ENCODE measurements around the gene RREB1.

RREB1 gene

GRCh38 chr6:7098993-7099392, 8.8 kb upstream of the RREB1 start:
- no peak overlapping the region for H3K4me3 ChIP-seq (ENCODE audit: insufficient read depth, low read depth, low read length)
- no peaks in the 10 kb centered on the region for H3K9me3 ChIP-seq (ENCODE audit: control insufficient read depth, low read length)
- WGBS, 2 experiments = 89 to 100% methylated on average over 2 of the region's 2 CpGs
- no peaks in the 10 kb centered on the region for H3K27me3 ChIP-seq (ENCODE audit: control insufficient read depth, insufficient read depth, low read length, poor library complexity, severe bottlenecking)
- H3K4me1 ChIP-seq (ENCODE audit: control insufficient read depth, insufficient read depth, low read length) = peaks cover 5% of the 10 kb centered on the region
- no peaks in the 10 kb centered on the region for H3K36me3 ChIP-seq (ENCODE audit: control insufficient read depth, insufficient read depth, low read length)
- H3K27ac ChIP-seq (ENCODE audit: insufficient read depth, low read depth, low read length, poor library complexity, severe bottlenecking) = no peak overlapping the region

DNA sequence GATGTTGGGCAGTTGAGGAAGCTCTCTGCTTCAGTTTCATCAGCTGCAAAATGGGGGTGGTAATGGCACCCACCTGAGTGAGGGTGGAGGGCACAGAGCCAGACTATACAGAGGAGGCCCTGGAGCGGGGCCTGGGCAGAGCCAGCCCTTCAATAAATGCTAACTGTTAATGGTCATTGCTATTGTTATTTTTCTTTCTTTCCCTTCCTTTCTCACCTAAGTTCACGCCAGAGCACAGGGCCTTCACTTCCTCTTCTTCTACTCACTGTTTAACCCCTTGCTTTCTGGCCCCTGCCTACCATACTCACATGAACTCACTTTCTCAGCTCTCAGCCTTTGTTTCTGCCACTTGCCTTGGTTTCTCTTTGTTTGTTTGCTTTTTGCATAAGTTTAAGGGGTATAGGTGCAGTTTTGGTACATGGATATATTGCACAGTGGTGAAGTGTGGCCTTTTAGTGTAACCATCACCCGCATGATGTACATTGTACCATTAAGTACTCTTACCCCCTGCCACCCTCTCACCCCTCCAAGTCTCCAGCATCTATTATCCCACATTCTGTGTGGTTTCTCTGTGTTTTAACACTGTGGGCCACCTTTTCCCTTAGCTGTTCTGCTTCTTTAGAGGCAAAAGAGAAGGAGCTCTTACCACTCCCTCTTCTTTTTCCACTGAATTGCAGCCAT, 7.5 kb upstream of the RREB1 start:
- 75 to 77% methylated on average over 2 to 3 of the region's 3 CpGs for WGBS, 2 experiments
- no peaks in the 10 kb centered on the region for H3K27me3 ChIP-seq (ENCODE audit: control insufficient read depth, insufficient read depth, low read length, poor library complexity, severe bottlenecking)
- H3K4me1 ChIP-seq (ENCODE audit: control insufficient read depth, insufficient read depth, low read length) = peaks cover 5% of the 10 kb centered on the region
- no peaks in the 10 kb centered on the region for H3K9me3 ChIP-seq (ENCODE audit: control insufficient read depth, low read length)
- no peak overlapping the region for H3K27ac ChIP-seq (ENCODE audit: insufficient read depth, low read depth, low read length, poor library complexity, severe bottlenecking)
- no peak overlapping the region for H3K4me3 ChIP-seq (ENCODE audit: insufficient read depth, low read depth, low read length)
- no peaks in the 10 kb centered on the region for H3K36me3 ChIP-seq (ENCODE audit: control insufficient read depth, insufficient read depth, low read length)

- WGBS, 2 experiments = 83 to 88% methylated on average over 10 of the region's 10 CpGs
- no peaks in the 10 kb centered on the region for H3K27me3 ChIP-seq (ENCODE audit: control insufficient read depth, insufficient read depth, low read length, poor library complexity, severe bottlenecking)
These were observed 7.0 kb upstream of the RREB1 start for GRCh38 chr6:7100753-7101081.

DNA sequence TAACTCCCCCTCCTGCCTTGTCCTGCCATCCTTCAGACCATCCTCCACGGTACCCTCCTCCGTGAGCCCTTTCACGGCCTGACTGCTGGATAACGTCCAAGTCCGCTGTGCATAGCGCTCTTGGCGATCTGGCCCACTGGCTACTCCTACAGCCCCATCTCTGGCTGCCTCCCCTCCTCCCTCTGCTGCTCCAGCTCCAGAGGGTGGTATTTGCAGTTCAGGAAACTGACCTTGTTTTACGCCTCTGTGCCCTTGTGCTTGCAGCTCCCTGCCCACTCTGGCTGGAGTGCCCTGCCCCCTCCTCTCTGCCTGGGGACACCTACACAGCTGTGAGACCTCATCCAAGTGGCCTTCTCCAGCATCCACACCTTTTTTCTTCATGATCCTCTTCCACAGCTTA, 6.5 kb upstream of the RREB1 start:
- whole genome bisulfite sequencing, 2 experiments = 92% methylated on average over 8 of the region's 8 CpGs
- no peak overlapping the region for H3K27ac ChIP-seq (ENCODE audit: insufficient read depth, low read depth, low read length, poor library complexity, severe bottlenecking)
- H3K36me3 ChIP-seq (ENCODE audit: control insufficient read depth, insufficient read depth, low read length) = no peaks in the 10 kb centered on the region
- H3K4me3 ChIP-seq (ENCODE audit: insufficient read depth, low read depth, low read length) = no peak overlapping the region
- H3K27me3 ChIP-seq (ENCODE audit: control insufficient read depth, insufficient read depth, low read length, poor library complexity, severe bottlenecking) = no peaks in the 10 kb centered on the region
- H3K4me1 ChIP-seq (ENCODE audit: control insufficient read depth, insufficient read depth, low read length) = peaks cover 5% of the 10 kb centered on the region
- no peaks in the 10 kb centered on the region for H3K9me3 ChIP-seq (ENCODE audit: control insufficient read depth, low read length)

More at GRCh38 chr6:7100753-7101081, 7.0 kb upstream of the RREB1 start:
- Histone ChIP-seq H3K27ac (ENCODE audit: insufficient read depth, low read depth, low read length, poor library complexity, severe bottlenecking) (no peak overlapping the region), H3K4me1 (ENCODE audit: control insufficient read depth, insufficient read depth, low read length) (peaks cover 5% of the 10 kb centered on the region), H3K36me3 (ENCODE audit: control insufficient read depth, insufficient read depth, low read length) (no peaks in the 10 kb centered on the region), H3K4me3 (ENCODE audit: insufficient read depth, low read depth, low read length) (no peak overlapping the region), H3K9me3 (ENCODE audit: control insufficient read depth, low read length) (no peaks in the 10 kb centered on the region)

GRCh38 chr6:7104752-7105151, 3.0 kb upstream of the RREB1 start:
- Histone ChIP-seq H3K4me1 (ENCODE audit: control insufficient read depth, insufficient read depth, low read length) (peaks cover 5% of the 10 kb centered on the region), H3K27ac (ENCODE audit: insufficient read depth, low read depth, low read length, poor library complexity, severe bottlenecking) (no peak overlapping the region), H3K27me3 (ENCODE audit: control insufficient read depth, insufficient read depth, low read length, poor library complexity, severe bottlenecking) (peaks cover 13% of the 10 kb centered on the region), H3K4me3 (ENCODE audit: insufficient read depth, low read depth, low read length) (no peak overlapping the region), H3K9me3 (ENCODE audit: control insufficient read depth, low read length) (no peaks in the 10 kb centered on the region), H3K36me3 (ENCODE audit: control insufficient read depth, insufficient read depth, low read length) (no peaks in the 10 kb centered on the region)
- WGBS, 2 experiments = 93 to 100% methylated on average over 3 of the region's 3 CpGs

- no peak overlapping the region for H3K4me3 ChIP-seq (ENCODE audit: insufficient read depth, low read depth, low read length)
- WGBS, 2 experiments = 45 to 49% methylated on average over 9 to 10 of the region's 10 CpGs
- H3K9me3 ChIP-seq (ENCODE audit: control insufficient read depth, low read length) = no peaks in the 10 kb centered on the region
- H3K36me3 ChIP-seq (ENCODE audit: control insufficient read depth, insufficient read depth, low read length) = no peaks in the 10 kb centered on the region
- no peak overlapping the region for H3K27ac ChIP-seq (ENCODE audit: insufficient read depth, low read depth, low read length, poor library complexity, severe bottlenecking)
- H3K27me3 ChIP-seq (ENCODE audit: control insufficient read depth, insufficient read depth, low read length, poor library complexity, severe bottlenecking) = peaks cover 28% of the 10 kb centered on the region
- H3K4me1 ChIP-seq (ENCODE audit: control insufficient read depth, insufficient read depth, low read length) = peaks cover 4% of the 10 kb centered on the region
These were observed 1.5 kb upstream of the RREB1 start for GRCh38 chr6:7106215-7106751.

GRCh38 chr6:7106752-7107577, 796 bp upstream of the RREB1 start:
- peaks cover 4% of the 10 kb centered on the region for H3K4me1 ChIP-seq (ENCODE audit: control insufficient read depth, insufficient read depth, low read length)
- H3K27me3 ChIP-seq (ENCODE audit: control insufficient read depth, insufficient read depth, low read length, poor library complexity, severe bottlenecking) = peaks cover 35% of the 10 kb centered on the region
- H3K4me3 ChIP-seq (ENCODE audit: insufficient read depth, low read depth, low read length) = peak overlapping the region; percentile 74
- WGBS, 2 experiments = 3% methylated on average over 66 of the region's 66 CpGs
- no peaks in the 10 kb centered on the region for H3K9me3 ChIP-seq (ENCODE audit: control insufficient read depth, low read length)
- no peak overlapping the region for H3K27ac ChIP-seq (ENCODE audit: insufficient read depth, low read depth, low read length, poor library complexity, severe bottlenecking)
- H3K36me3 ChIP-seq (ENCODE audit: control insufficient read depth, insufficient read depth, low read length) = no peaks in the 10 kb centered on the region

- H3K4me3 ChIP-seq (ENCODE audit: insufficient read depth, low read depth, low read length) = peak overlapping the region; percentile 74
- no peak overlapping the region for H3K27ac ChIP-seq (ENCODE audit: insufficient read depth, low read depth, low read length, poor library complexity, severe bottlenecking)
- H3K36me3 ChIP-seq (ENCODE audit: control insufficient read depth, insufficient read depth, low read length) = no peaks in the 10 kb centered on the region
- peaks cover 49% of the 10 kb centered on the region for H3K27me3 ChIP-seq (ENCODE audit: control insufficient read depth, insufficient read depth, low read length, poor library complexity, severe bottlenecking)
- WGBS, 2 experiments = 0% methylated on average over 94 of the region's 94 CpGs
- peaks cover 15% of the 10 kb centered on the region for H3K4me1 ChIP-seq (ENCODE audit: control insufficient read depth, insufficient read depth, low read length)
- H3K9me3 ChIP-seq (ENCODE audit: control insufficient read depth, low read length) = no peaks in the 10 kb centered on the region
These were observed 619 bp downstream of the RREB1 start for GRCh38 chr6:7108196-7108963.

- H3K27me3 ChIP-seq (ENCODE audit: control insufficient read depth, insufficient read depth, low read length, poor library complexity, severe bottlenecking) = peaks cover 54% of the 10 kb centered on the region
- no peak overlapping the region for H3K27ac ChIP-seq (ENCODE audit: insufficient read depth, low read depth, low read length, poor library complexity, severe bottlenecking)
- WGBS, 2 experiments = 1% methylated on average over 84 to 86 of the region's 86 CpGs
- H3K9me3 ChIP-seq (ENCODE audit: control insufficient read depth, low read length) = no peaks in the 10 kb centered on the region
- H3K36me3 ChIP-seq (ENCODE audit: control insufficient read depth, insufficient read depth, low read length) = no peaks in the 10 kb centered on the region
- H3K4me1 ChIP-seq (ENCODE audit: control insufficient read depth, insufficient read depth, low read length) = peaks cover 16% of the 10 kb centered on the region
- peak overlapping the region; percentile 74 for H3K4me3 ChIP-seq (ENCODE audit: insufficient read depth, low read depth, low read length)
These were observed 1.4 kb downstream of the RREB1 start for GRCh38 chr6:7108964-7109836.

Data from ectodermal cell (in vitro differentiated cells).